Measurements from ENCODE around the gene PAPPA2.

The PAPPA2 gene

DNA sequence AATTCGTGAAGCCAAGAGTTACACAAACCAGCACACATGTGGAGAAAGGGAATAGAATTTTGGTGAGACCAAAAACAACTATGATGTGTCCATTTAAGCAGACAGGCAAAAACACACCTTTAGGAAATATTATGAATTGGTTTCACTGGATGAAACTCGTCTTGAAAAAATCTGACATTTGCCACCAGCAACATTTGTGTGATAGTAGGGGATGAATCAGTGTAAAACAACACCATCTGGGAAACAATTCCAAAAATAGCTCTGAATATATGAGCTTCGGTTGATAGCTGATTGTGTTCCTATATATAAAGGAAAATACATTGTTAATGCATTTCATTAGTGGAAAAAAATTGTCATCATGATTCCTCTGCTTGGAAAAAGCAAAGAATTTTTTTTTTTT is 327.8 kb downstream of the PAPPA2 start:
- H3K27me3 Mint-ChIP-seq: peaks cover 2% of the 10 kb centered on the region
- no peaks in the 10 kb centered on the region for H3K36me3 Mint-ChIP-seq
- no peak overlapping the region for H3K4me3 Mint-ChIP-seq
- H3K27ac Mint-ChIP-seq: no peak overlapping the region
- peaks cover under 1% of the 10 kb centered on the region for H3K9me3 Mint-ChIP-seq (ENCODE audit: low read depth)
- no peaks in the 10 kb centered on the region for H3K4me1 Mint-ChIP-seq (ENCODE audit: low read depth)

DNA sequence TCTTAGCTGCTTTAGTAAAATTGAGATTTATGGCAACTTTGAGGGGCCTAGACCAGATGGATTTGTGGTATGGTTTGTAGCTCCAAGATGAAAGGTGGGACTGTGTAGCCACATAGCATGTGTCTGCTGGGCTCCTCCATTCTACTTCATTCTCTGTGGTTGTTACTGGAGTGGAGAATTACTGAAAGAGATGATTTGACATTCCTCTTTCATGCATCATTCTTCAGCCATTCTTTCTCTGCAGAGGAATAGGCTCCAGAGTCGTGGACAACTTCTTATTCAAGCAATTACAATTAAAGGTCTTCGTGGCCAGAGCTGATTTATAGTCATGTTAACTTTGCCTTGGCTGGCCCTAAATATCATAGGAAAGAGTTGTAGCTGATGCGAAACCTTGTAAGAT is 328.9 kb downstream of the PAPPA2 start:
- no peak overlapping the region for H3K4me3 Mint-ChIP-seq
- no peaks in the 10 kb centered on the region for H3K9me3 Mint-ChIP-seq (ENCODE audit: low read depth)
- H3K27me3 Mint-ChIP-seq: peaks cover 2% of the 10 kb centered on the region
- H3K36me3 Mint-ChIP-seq: no peaks in the 10 kb centered on the region
- H3K27ac Mint-ChIP-seq: no peak overlapping the region
- no peaks in the 10 kb centered on the region for H3K4me1 Mint-ChIP-seq (ENCODE audit: low read depth)

DNA sequence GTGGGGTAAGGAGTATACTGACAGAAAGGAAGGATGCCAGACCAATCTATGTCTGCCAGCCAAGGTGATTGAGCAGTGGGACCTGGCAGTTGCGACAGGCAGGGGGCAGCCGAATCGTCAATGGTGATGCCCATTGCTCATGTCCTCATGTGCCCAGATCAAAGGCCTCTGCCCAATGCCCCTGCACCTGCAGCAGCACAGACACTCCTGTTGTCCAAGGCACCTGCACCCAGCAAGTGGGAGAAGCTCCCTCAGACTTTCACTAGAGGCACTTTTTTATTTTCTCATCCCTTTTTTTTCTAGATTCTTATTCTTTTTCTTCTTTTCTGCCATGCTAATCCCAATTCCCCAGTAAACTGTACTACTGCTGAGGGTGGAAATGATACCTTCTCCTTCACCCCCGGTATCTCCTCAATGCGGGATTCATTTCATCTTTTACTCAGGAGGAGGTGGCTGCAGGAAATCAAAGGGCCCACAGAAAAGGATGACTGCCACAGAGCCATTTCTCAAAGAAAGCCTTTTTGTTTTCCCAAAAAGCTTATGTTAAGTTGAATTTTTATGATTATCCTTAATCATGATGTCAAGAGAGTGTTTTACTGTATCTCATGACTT is 332.0 kb downstream of the PAPPA2 start:
- Mint-ChIP-seq H3K4me3 (no peak overlapping the region), H3K27me3 (peaks cover 5% of the 10 kb centered on the region), H3K4me1 (ENCODE audit: low read depth) (no peaks in the 10 kb centered on the region), H3K9me3 (ENCODE audit: low read depth) (no peaks in the 10 kb centered on the region), H3K27ac (no peak overlapping the region), H3K36me3 (no peaks in the 10 kb centered on the region)

DNA sequence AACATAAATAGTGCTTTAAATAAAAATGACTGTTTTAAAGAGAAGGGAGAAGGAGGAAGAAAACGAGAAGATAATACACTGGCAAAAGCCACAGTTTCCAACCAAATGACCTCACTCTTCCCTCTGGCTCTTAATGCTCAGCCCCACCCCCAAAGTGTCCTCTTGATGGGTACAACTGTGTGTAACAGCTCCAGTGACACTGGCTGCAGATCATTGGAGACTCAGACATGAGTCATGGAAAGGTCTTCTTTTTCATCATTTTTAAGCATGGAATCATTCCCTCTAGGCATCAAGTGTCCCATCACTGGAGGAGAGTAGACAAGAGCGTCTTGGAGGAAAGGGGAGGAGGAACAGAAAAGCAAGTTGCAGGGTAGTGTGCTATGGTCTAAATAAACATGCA is 333.0 kb downstream of the PAPPA2 start:
- Mint-ChIP-seq H3K9me3 (ENCODE audit: low read depth) (no peaks in the 10 kb centered on the region), H3K27ac (no peak overlapping the region), H3K4me1 (ENCODE audit: low read depth) (no peaks in the 10 kb centered on the region), H3K36me3 (no peaks in the 10 kb centered on the region), H3K4me3 (no peak overlapping the region), H3K27me3 (peaks cover 7% of the 10 kb centered on the region)

DNA sequence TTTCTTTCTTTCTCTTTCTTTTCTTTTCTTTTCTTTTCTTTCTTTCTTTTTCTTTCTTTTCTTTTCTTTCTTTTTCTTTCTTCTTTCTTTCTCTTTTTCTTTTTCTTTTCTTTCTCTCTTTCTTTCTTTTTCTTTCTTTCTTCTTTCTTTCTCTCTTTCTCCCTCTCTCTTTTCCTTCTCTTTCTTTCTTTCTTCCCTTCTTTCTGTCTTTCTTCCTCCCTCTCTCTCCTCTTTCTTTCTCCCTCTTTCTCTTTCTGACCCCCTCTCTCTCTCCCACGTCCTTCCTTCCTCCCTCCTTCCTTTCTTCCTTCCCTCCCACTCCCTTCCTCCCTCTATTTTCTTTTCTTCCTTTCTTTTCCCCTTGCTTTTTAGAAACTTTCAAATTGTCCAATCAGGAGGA is 333.6 kb downstream of the PAPPA2 start:
- Mint-ChIP-seq H3K9me3 (ENCODE audit: low read depth) (no peaks in the 10 kb centered on the region), H3K4me3 (no peak overlapping the region), H3K36me3 (no peaks in the 10 kb centered on the region), H3K27me3 (peaks cover 7% of the 10 kb centered on the region), H3K4me1 (ENCODE audit: low read depth) (no peaks in the 10 kb centered on the region), H3K27ac (no peak overlapping the region)

DNA sequence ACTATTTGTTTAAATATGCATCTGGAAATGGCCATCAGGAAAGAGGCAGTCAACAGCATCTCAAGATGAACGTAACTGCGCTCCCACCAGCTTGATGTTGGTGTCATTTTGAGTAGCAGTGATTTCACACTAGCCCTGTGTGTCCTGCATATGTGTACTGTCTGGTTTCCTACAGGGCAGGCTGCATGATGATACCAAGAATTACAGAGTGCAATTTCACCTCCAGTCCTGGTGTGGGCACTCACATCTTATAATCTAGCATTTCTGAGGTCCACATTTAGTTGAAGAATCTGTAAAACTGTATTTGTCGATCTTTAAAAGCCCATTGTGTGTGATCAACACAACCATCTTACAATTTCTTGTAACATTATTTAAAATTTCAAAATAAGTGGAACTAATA is 336.4 kb downstream of the PAPPA2 start:
- H3K4me1 Mint-ChIP-seq (ENCODE audit: low read depth): no peaks in the 10 kb centered on the region
- no peaks in the 10 kb centered on the region for H3K9me3 Mint-ChIP-seq (ENCODE audit: low read depth)
- no peak overlapping the region for H3K27ac Mint-ChIP-seq
- H3K36me3 Mint-ChIP-seq: no peaks in the 10 kb centered on the region
- no peak overlapping the region for H3K4me3 Mint-ChIP-seq
- H3K27me3 Mint-ChIP-seq: peaks cover 5% of the 10 kb centered on the region

DNA sequence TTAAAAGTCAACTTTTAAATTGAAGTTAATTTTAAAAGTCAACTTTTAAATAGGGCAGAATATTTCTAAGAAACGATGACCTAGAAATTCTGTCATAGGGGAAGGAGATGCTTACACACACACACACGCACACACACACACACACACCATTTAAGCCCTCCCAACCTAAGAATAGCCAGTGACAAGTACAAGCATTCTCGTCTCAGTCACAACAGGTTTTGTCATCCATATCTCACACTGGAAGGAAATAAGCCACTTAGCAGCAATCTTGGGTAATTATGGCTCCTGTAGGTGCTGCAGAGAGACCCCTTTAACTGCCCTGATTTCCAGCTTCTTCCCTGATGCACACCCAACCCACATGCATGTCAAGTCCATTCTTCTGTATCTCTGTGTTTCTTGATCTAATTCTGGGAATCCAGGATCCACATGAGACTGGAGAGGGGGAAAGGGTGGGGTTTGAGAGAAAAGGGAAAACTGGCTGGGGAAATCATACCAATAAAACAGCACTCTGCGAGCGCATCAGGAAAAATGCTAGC is 338.1 kb downstream of the PAPPA2 start:
- H3K4me3 Mint-ChIP-seq: no peak overlapping the region
- no peaks in the 10 kb centered on the region for H3K36me3 Mint-ChIP-seq

DNA sequence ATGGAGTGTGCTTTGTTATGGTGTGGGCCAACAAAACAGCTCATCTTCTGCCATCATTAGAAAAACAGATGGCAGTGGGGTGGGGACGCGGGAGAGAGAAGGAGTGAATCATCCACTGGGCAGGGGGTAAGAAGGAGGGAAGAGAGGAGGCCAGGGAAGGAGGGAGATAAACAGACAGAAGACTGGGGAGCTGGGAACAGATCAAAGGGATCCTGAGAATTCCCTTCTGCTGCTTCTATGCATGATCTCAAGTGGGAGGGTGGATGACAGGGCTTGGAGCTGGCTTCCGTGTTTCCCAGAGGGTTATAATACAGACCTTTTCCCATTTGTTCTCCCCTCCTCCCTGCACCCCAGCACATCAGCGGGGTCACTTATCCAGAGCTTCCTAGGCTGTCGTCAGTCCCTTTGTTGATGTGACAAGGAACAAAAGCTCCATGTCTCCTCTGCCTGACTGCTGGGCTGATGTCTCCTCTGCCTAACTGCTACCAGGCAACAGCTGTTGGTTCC is 338.6 kb downstream of the PAPPA2 start:
- no peaks in the 10 kb centered on the region for H3K4me1 Mint-ChIP-seq (ENCODE audit: low read depth)
- peaks cover 5% of the 10 kb centered on the region for H3K27me3 Mint-ChIP-seq
- no peak overlapping the region for H3K27ac Mint-ChIP-seq
- H3K9me3 Mint-ChIP-seq (ENCODE audit: low read depth): no peaks in the 10 kb centered on the region
- H3K36me3 Mint-ChIP-seq: no peaks in the 10 kb centered on the region
- no peak overlapping the region for H3K4me3 Mint-ChIP-seq

More for the DNA sequence above, 338.1 kb downstream of the PAPPA2 start:
- Mint-ChIP-seq H3K27ac (no peak overlapping the region), H3K27me3 (peaks cover 5% of the 10 kb centered on the region), H3K9me3 (ENCODE audit: low read depth) (no peaks in the 10 kb centered on the region), H3K4me1 (ENCODE audit: low read depth) (no peaks in the 10 kb centered on the region)

DNA sequence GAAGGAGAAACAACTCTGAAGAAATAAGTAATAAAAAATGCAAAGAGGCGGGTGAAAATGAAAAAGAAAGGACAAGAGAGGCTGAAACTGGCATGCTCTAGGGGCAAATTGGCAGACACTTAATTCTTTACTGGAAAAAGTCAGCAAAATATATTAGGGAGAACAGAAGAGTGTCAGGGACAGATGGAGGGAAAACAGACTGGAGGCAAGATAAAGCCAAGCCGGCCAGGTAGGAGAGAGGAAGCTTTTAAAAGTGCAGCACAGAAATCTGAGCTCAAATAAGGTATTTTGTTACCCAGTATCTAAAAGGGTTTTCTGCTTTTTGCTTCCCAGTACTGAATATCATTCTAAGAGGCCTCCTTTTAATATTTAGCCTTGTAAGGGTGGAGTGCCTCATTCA is 339.3 kb downstream of the PAPPA2 start:
- H3K27me3 Mint-ChIP-seq: peaks cover 5% of the 10 kb centered on the region
- no peaks in the 10 kb centered on the region for H3K9me3 Mint-ChIP-seq (ENCODE audit: low read depth)
- no peaks in the 10 kb centered on the region for H3K4me1 Mint-ChIP-seq (ENCODE audit: low read depth)
- no peaks in the 10 kb centered on the region for H3K36me3 Mint-ChIP-seq
- no peak overlapping the region for H3K27ac Mint-ChIP-seq
- H3K4me3 Mint-ChIP-seq: no peak overlapping the region

DNA sequence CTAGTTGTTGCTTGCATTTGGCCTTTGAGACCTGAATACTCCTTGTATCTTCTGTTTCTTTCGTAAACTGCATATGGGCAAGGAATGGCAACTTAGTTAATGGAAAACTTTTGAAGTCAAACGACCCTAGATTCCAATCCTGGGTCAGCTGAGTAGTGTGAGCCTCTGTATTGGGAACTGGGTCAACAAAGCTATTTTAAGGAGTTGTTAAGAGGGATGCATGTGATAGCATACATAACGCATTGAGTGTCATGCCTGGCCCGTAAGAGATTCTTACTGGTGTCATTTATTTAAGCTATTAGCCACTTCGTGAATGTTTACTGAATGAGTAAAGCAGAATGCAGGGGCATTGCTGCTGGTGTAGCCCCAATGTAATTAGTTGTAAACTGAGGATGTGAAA is 340.1 kb downstream of the PAPPA2 start:
- Mint-ChIP-seq H3K9me3 (ENCODE audit: low read depth) (no peaks in the 10 kb centered on the region), H3K27me3 (peaks cover 3% of the 10 kb centered on the region)

DNA sequence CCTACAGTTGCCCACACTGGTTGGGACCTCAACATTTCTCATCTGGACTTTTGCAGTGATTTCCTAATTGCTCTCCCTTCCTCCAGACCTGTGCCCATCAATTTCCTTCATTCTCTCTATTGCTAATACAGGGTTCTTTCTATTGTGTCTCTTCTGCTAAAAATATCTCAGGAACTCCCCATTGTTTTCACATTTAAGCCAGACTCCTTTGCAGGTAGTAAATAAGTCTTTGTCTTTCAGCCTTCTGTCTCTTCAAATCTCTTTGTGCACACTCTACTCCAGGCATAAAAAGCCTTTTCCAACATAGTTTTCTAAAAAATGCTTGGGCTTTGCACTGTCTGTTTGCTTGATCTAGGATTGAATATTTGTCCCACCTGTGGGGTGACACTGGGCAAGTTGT is 340.6 kb downstream of the PAPPA2 start:
- Mint-ChIP-seq H3K4me3 (no peak overlapping the region), H3K27ac (no peak overlapping the region), H3K36me3 (no peaks in the 10 kb centered on the region), H3K27me3 (peaks cover 3% of the 10 kb centered on the region), H3K4me1 (ENCODE audit: low read depth) (no peaks in the 10 kb centered on the region), H3K9me3 (ENCODE audit: low read depth) (no peaks in the 10 kb centered on the region)

More for the DNA sequence above, 340.1 kb downstream of the PAPPA2 start:
- Mint-ChIP-seq H3K27ac (no peak overlapping the region), H3K4me3 (no peak overlapping the region), H3K4me1 (ENCODE audit: low read depth) (no peaks in the 10 kb centered on the region), H3K36me3 (no peaks in the 10 kb centered on the region)

DNA sequence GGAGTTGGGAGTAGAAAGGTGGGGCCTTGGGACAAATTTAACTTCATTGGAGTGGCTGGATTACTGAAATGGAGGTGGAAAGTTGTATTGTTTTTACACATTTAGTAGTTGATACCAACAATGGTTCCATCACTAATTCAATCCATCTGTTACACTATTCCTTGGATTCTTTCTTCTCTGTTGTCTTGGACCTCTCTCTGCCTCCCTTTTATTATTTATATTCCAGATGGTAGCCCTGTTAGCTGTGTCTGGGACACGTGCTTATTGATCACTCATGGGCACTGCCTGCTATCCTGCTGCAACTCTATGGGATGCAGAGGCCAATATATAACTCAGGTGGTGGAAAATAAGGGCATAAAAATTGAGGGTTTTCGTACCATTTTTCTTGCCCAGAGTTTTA is 346.3 kb downstream of the PAPPA2 start:
- Mint-ChIP-seq H3K4me3 (no peak overlapping the region), H3K36me3 (no peaks in the 10 kb centered on the region), H3K27me3 (no peaks in the 10 kb centered on the region), H3K4me1 (ENCODE audit: low read depth) (no peaks in the 10 kb centered on the region), H3K27ac (no peak overlapping the region), H3K9me3 (ENCODE audit: low read depth) (no peaks in the 10 kb centered on the region)

DNA sequence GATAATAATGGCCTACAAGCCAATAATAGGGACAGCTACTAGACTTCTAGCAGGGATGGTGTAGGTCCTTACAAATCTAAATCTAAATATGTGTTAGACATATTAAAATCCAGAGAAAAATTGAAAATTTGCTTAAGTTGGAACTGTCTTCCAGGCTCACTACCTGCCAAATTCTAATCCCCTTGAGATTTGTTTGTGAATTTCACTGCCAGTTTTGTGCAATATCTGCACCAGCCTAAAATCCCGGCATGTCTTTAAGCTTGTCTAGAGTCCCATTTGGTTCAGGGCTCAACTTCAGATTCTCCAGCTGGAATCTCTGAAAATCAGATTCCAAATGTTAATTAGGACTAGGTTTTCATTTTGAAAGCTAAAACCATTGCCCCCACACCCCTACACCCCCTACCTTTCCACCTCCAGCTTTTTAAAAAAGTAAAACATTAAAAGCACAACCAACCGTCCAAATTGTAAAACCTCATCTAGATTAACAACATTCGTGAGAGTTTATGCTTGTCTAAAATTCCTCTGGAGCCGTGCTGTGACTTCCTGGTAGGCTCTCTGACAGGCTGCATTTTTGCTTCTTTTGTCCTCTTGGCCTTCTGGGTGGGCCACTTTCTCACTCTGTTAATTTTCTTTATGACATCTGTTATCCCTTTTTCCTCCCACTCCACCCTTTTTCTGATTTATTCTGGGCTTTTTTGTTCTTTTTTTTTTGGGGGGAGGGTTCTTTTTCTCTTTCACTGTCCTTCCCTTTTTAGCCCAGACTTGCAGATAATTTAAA is 348.7 kb downstream of the PAPPA2 start:
- no peaks in the 10 kb centered on the region for H3K9me3 Mint-ChIP-seq (ENCODE audit: low read depth)
- H3K36me3 Mint-ChIP-seq: no peaks in the 10 kb centered on the region
- no peak overlapping the region for H3K27ac Mint-ChIP-seq
- H3K27me3 Mint-ChIP-seq: no peaks in the 10 kb centered on the region
- no peak overlapping the region for H3K4me3 Mint-ChIP-seq
- no peaks in the 10 kb centered on the region for H3K4me1 Mint-ChIP-seq (ENCODE audit: low read depth)

DNA sequence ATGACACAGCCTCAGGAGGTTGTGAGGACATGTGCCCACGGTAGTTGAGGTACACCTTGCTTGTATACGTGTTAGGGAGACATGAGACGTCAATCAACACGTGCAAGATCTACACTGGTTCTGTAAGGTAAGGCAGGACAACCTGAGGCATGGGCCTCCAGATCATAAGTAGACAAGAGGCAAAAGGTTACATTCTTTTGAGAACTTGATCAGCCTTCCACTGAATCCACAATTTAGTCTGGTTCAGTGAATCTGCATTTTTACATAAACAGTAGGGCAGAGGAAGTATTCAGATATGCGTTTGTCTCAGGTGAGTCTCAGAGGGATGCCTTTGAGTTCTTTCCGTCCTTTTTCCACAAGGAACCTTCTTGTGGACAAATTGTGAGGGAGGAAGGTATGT is 352.6 kb downstream of the PAPPA2 start:
- no peaks in the 10 kb centered on the region for H3K36me3 Mint-ChIP-seq
- no peak overlapping the region for H3K27ac Mint-ChIP-seq
- no peaks in the 10 kb centered on the region for H3K27me3 Mint-ChIP-seq
- no peaks in the 10 kb centered on the region for H3K4me1 Mint-ChIP-seq (ENCODE audit: low read depth)
- no peak overlapping the region for H3K4me3 Mint-ChIP-seq
- no peaks in the 10 kb centered on the region for H3K9me3 Mint-ChIP-seq (ENCODE audit: low read depth)

DNA sequence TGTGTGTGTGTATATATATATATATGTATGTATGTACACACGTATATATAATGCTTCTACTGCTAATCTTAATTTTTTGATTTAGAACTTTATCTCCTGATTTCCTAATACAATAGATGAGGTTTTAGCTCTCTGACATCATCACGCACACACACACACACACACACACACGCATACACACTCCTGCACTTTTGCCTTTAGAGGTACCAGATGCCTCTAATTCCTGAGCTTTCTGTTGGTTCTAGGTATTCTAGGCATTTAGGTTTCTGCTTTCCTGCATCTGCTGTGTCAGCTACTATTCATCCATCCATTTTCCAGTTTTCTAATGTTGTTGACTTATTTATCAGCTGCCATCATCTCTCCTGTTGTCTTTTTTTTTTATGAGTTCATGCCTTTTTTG is 353.3 kb downstream of the PAPPA2 start:
- Mint-ChIP-seq H3K4me3 (no peak overlapping the region), H3K27me3 (no peaks in the 10 kb centered on the region), H3K27ac (no peak overlapping the region), H3K36me3 (no peaks in the 10 kb centered on the region), H3K4me1 (ENCODE audit: low read depth) (no peaks in the 10 kb centered on the region), H3K9me3 (ENCODE audit: low read depth) (no peaks in the 10 kb centered on the region)

Measured in activated naive CD8-positive, alpha-beta T cell (primary cell).